HFF-Myc (cell line): ENCODE results near the gene EPC2.
A peak's percentile ranks its signal among the peaks of the same experiment; 100 is the strongest.

Source experiments
- DNase-seq: peaks from one replicate; pipeline ENCODE4 v3.0.0-alpha.2; 2011; ENCODE audit warnings: low read depth; ENCODE audit errors: extremely low read depth
- H3K4me3 ChIP-seq: replicated peaks from 2 replicates; pipeline ENCODE4 v1.5.1; 2011; ENCODE audit warnings: low read depth, mild to moderate bottlenecking, control low read depth, low read length
- TF ChIP-seq, protein P1 (sequence below): IDR thresholded peaks from 2 replicates; pipeline ENCODE4 v1.5.1; 2012; ENCODE audit warnings: mild to moderate bottlenecking, low read depth, low read length, control low read depth; ENCODE audit errors: missing control alignments

EPC2 gene

GRCh38 chr2:148720501-148721001 lies 76.0 kb downstream of the EPC2 start:
- peak; percentile 11 for DNase-seq
- TF ChIP-seq, protein P1, sequence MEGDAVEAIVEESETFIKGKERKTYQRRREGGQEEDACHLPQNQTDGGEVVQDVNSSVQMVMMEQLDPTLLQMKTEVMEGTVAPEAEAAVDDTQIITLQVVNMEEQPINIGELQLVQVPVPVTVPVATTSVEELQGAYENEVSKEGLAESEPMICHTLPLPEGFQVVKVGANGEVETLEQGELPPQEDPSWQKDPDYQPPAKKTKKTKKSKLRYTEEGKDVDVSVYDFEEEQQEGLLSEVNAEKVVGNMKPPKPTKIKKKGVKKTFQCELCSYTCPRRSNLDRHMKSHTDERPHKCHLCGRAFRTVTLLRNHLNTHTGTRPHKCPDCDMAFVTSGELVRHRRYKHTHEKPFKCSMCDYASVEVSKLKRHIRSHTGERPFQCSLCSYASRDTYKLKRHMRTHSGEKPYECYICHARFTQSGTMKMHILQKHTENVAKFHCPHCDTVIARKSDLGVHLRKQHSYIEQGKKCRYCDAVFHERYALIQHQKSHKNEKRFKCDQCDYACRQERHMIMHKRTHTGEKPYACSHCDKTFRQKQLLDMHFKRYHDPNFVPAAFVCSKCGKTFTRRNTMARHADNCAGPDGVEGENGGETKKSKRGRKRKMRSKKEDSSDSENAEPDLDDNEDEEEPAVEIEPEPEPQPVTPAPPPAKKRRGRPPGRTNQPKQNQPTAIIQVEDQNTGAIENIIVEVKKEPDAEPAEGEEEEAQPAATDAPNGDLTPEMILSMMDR = no peak
- H3K4me3 ChIP-seq = no peak overlapping the region

DNA sequence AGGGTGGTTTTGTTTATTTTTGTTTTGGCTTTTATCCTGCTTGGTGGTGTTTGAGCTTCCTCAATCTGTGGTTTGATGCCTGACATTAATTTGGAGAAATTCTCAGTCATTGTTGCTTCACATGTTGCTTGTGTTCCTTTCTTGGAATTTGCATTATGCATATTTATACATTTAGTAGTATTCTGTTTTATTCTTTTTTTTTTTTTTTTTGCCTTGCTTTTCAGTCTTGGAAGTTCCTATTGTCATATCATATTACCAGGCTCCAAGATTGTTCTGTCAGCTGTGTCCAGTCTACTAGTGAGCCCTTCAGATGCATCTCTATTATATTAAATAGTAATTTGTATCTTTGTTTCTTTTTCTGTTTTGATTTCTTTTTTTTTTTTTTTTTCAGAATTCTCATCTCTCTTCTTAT lies 77.0 kb downstream of the EPC2 start:
- no peak overlapping the region for H3K4me3 ChIP-seq
- DNase-seq = no peak

DNA sequence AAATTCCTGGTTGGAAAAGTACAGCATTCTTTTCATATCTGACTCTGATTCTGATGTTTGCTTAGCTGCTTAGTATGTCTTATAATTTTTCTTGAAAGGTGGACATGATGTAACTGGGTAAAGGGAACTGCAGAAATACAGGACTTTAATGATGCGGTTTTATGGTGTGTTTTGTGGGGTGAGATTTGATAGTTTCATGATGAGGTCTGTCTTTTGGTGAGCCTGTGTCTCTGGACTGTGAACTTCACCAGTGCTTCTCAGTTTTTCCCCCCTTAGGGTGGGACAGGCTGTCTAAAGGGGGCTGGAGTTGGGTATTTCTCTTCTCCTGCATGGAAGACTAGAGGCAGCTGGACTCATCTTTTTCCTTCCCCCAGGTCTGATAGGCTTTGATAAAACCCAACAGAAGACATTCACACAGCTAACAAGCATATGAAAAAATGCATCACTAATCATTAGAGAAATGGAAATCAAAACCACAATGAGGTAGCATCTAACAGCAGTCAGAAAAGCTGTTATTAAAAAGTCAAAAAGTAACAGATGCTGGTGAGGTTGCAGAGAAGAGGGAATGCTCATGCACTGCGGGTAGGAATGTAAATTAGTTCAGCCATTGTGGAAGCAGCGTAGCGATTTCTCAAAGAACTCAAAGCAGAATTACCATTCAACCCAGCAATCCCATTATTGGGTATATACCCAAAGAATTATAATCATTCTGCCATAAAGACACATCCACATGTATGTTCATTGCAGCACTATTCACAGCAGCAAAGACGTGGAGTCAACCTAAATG lies 77.6 kb downstream of the EPC2 start:
- no peak overlapping the region for H3K4me3 ChIP-seq
- TF ChIP-seq, protein P1 = no peak
- no peak for DNase-seq

More for the DNA sequence above, 77.0 kb downstream of the EPC2 start:
- TF ChIP-seq, protein P1 = no peak

DNA sequence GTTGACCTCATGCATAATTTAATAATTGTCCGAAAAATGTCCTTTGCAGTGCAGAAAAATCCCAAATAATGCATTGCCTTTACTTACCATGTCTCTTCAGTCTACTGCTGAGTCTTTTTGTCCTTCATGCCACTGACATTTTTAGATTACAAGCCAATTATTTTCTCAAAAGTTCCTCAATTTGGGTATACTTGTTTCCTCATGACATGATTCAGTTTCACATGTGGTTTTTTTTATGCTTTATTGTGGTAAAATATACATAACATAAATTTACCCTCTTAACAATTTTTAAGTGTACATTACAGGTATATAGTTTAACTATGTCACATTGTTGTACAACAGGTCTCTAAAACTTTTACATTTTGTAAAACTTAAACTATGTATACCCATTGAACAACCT lies 81.0 kb downstream of the EPC2 start:
- DNase-seq = no peak
- TF ChIP-seq, protein P1 = no peak
- no peak overlapping the region for H3K4me3 ChIP-seq

DNA sequence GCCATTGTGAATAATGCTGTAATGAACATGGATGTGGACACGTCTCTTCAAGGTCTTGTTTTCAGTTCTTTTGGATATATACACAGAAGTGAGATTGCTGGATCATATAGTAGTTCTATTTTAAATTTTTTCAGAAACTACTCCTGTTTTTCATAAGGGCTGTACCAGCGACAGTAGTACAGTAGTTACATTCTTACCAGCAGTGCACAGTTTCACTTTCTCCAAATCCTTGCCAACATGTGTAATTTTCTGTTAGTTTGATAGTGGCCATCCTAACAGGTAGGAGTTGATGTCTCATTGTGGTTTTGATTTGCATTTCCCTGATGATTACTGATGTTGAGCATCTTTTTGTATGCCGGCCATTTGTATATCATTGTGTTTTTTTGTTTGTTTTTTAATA lies 81.7 kb downstream of the EPC2 start:
- TF ChIP-seq, protein P1 = no peak
- DNase-seq = no peak
- no peak overlapping the region for H3K4me3 ChIP-seq

- TF ChIP-seq, protein P1 = no peak
- H3K4me3 ChIP-seq = no peak overlapping the region
- no peak for DNase-seq
Observed at GRCh38 chr2:148730085-148730484, 85.5 kb downstream of the EPC2 start.

DNA sequence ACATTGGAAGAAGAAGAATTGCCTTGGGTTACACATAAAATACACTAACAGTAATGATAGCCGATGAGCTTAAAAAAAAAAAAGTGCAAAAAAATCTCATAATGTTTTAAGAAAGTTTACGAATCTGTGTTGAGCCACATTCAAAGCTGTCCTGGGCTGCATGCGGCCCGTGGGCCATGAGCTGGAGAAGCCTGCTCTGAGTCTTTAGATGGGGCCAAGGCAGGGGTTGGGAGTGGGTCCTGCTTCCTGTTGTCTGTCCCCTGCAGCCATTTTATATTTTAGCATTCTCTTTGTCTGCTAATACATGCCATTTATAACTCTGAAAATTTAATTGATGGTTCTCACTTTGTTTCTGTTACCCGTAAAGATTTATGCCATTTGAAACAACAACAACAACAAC lies 93.2 kb downstream of the EPC2 start:
- DNase-seq = no peak
- TF ChIP-seq, protein P1 = no peak
- no peak overlapping the region for H3K4me3 ChIP-seq
